CD14-positive monocyte (primary cell): ENCODE data around the gene CD44. TPM values are rescaled to one million over a fixed set of nuclear protein-coding genes. Genes with fewer than 3 reads are reported as not detected.

Experiments
- DNase-seq, 3 donors: peaks; one replicate each; pipeline ENCODE4 v3.0.0-alpha.2; 2011 to 2022
- H2AFZ ChIP-seq: 2 replicates; pipeline ENCODE4 v1.6.0; 2012; ENCODE audit warnings: mild to moderate bottlenecking, low read depth, low read length, inconsistent platforms; ENCODE audit not compliant: insufficient read depth, poor library complexity, severe bottlenecking
- H3K27ac ChIP-seq, 2 donors: 1 replicate in 1 of 2; 2 replicates in 1 of 2; pipeline ENCODE4 v1.5.1; 2012 to 2013; ENCODE audit warnings: low read length in 2 of 2, control low read depth in 1 of 2, inconsistent platforms in 1 of 2, low read depth in 1 of 2, mild to moderate bottlenecking in 1 of 2
- H3K27me3 ChIP-seq, 2 donors: one replicate each; pipeline versions ENCODE4 v1.6.0 to v1.6.1; 2011 to 2013; ENCODE audit warnings: low read length in 2 of 2; ENCODE audit not compliant: control insufficient read depth in 2 of 2, insufficient read depth in 2 of 2
- H3K36me3 ChIP-seq, 2 donors: replicated peaks in 1 of 2; 1 replicate in 1 of 2; 2 replicates in 1 of 2; pipeline versions ENCODE4 v1.5.1 to v1.6.1; 2012 to 2013; ENCODE audit warnings: low read length in 2 of 2, control low read depth in 1 of 2, inconsistent platforms in 1 of 2, mild to moderate bottlenecking in 1 of 2; ENCODE audit not compliant: insufficient read depth in 2 of 2, control insufficient read depth in 1 of 2
- H3K4me1 ChIP-seq, 2 donors: 1 replicate in 1 of 2; 2 replicates in 1 of 2; pipeline versions ENCODE4 v1.5.1 to v1.6.1; 2012 to 2013; ENCODE audit warnings: low read length in 2 of 2, control low read depth in 1 of 2, inconsistent platforms in 1 of 2, mild to moderate bottlenecking in 1 of 2, moderate library complexity in 1 of 2; ENCODE audit not compliant: insufficient read depth in 2 of 2, control insufficient read depth in 1 of 2
- H3K4me2 ChIP-seq: replicated peaks from 2 replicates; pipeline ENCODE3; 2012; ENCODE audit warnings: low read length, moderate library complexity, mild to moderate bottlenecking; ENCODE audit not compliant: poor library complexity, severe bottlenecking; ENCODE audit errors: extremely low read depth
- H3K4me3 ChIP-seq, 3 experiments: fragments of 200-600 bp in 1 of 3; sonication (generic) in 1 of 3; replicated peaks in 1 of 3; 1 replicate in 2 of 3; 2 replicates in 1 of 3; pipeline ENCODE4 v1.5.1; 2011 to 2013; ENCODE audit warnings: low read length in 3 of 3, mild to moderate bottlenecking in 3 of 3, control low read depth in 2 of 3, low read depth in 2 of 3, inconsistent platforms in 1 of 3, moderate library complexity in 1 of 3
- H3K79me2 ChIP-seq: 2 replicates; pipeline ENCODE4 v1.6.0; 2012; ENCODE audit warnings: mild to moderate bottlenecking, control low read depth, inconsistent platforms, low read length, moderate library complexity; ENCODE audit not compliant: insufficient read depth
- H3K9ac ChIP-seq: 2 replicates; pipeline ENCODE4 v1.6.0; 2017; ENCODE audit warnings: low read length, mild to moderate bottlenecking; ENCODE audit not compliant: insufficient read depth, poor library complexity, severe bottlenecking
- H3K9me3 ChIP-seq, 2 donors: replicated peaks in 1 of 2; 1 replicate in 1 of 2; 2 replicates in 1 of 2; pipeline versions ENCODE4 v1.5.1 to v1.6.1; 2012 to 2013; ENCODE audit warnings: low read length in 2 of 2, control low read depth in 1 of 2; ENCODE audit not compliant: control insufficient read depth in 1 of 2, insufficient read depth in 1 of 2
- H4K20me1 ChIP-seq: 2 replicates; pipeline ENCODE4 v1.6.0; 2012; ENCODE audit warnings: mild to moderate bottlenecking, low read length, control low read depth, moderate library complexity; ENCODE audit not compliant: insufficient read depth
- H3K27ac Mint-ChIP-seq, 7 donors: one replicate each; pipeline ENCODE4 v1.8.0; 2020; ENCODE audit warnings: mild to moderate bottlenecking in 7 of 7, mixed read lengths in 7 of 7, moderate library complexity in 6 of 7, inconsistent platforms in 2 of 7
- H3K27me3 Mint-ChIP-seq, 3 donors: one replicate each; pipeline ENCODE4 v1.8.0; 2021 to 2022; ENCODE audit warnings: low read depth in 3 of 3, mild to moderate bottlenecking in 3 of 3, mixed read lengths in 3 of 3, moderate library complexity in 3 of 3, inconsistent platforms in 1 of 3
- H3K36me3 Mint-ChIP-seq, 2 donors: one replicate each; pipeline ENCODE4 v1.8.0; 2020; ENCODE audit warnings: mixed read lengths in 2 of 2, inconsistent platforms in 1 of 2, mild to moderate bottlenecking in 1 of 2
- H3K4me1 Mint-ChIP-seq: one replicate; pipeline ENCODE4 v1.8.0; 2020; ENCODE audit warnings: mild to moderate bottlenecking, mixed read lengths
- H3K4me3 Mint-ChIP-seq, 2 donors: one replicate each; pipeline ENCODE4 v1.8.0; 2020; ENCODE audit warnings: mild to moderate bottlenecking in 2 of 2, mixed read lengths in 2 of 2, moderate library complexity in 1 of 2
- H3K9me3 Mint-ChIP-seq, 7 donors: one replicate each; pipeline ENCODE4 v1.8.0; 2020 to 2022; ENCODE audit warnings: mixed read lengths in 7 of 7, mild to moderate bottlenecking in 6 of 7, moderate library complexity in 6 of 7, inconsistent platforms in 2 of 7
- CTCF ChIP-seq: fragments of 200-600 bp; IDR thresholded peaks from one replicate; pipeline ENCODE4 v1.8.0; 2022; ENCODE audit warnings: antibody characterized with exemption, mild to moderate bottlenecking
- WGBS: methylation state at CpG from one replicate; pipeline ENCODE4 v1.1.5; 2013; ENCODE audit warnings: missing lambda C conversion rate; ENCODE audit not compliant: insufficient coverage; 5-methylcytosine and 5-hydroxymethylcytosine counted together
- intact Hi-C, 2 donors: fragments of 100-400 bp; cut with micrococcal nuclease; formaldehyde crosslinking; loops; one replicate each; pipeline versions ENCODE4 v1.15.0 to v1.15.1; 2023
- polyA plus RNA-seq, 3 donors: library from polyadenylated mRNA; depleted of rRNA in 1 of 3; unstranded in 2 of 3; stranded (reverse) in 1 of 3; fragments of 300-500 nt in 2 of 3; fragments of >200 nt in 1 of 3; fragmentation: Illumina TruSeq in 2 of 3; gene quantifications; 1 replicate in 2 of 3; 2 replicates in 1 of 3; pipeline ENCODE4 v1.2.3, GENCODE V29; 2012 to 2021

CD44 gene
- polyA plus RNA-seq, 3 donors, result 415 to 866 (median 531) TPM

- H3K9me3 Mint-ChIP-seq, result peaks cover 0 to 2% (median 0%) of the 10 kb centered on the region in 7 donors
- Histone ChIP-seq H3K4me2 (no peak overlapping the region), H3K36me3 (no peaks in the 10 kb centered on the region), H3K9ac (no peak overlapping the region), H3K4me1 (peaks cover 0 to 6% of the 10 kb centered on the region in 2 donors), H3K27ac (no peak overlapping the region), H3K79me2 (no peaks in the 10 kb centered on the region), H3K9me3 (no peaks in the 10 kb centered on the region), H3K27me3 (no peaks in the 10 kb centered on the region), H4K20me1 (no peaks in the 10 kb centered on the region), H2AFZ (no peak overlapping the region), H3K4me3 (no peak overlapping the region)
- no peak overlapping the region for H3K27ac Mint-ChIP-seq
- H3K4me1 Mint-ChIP-seq, result peaks cover 8% of the 10 kb centered on the region
- H3K27me3 Mint-ChIP-seq, result no peaks in the 10 kb centered on the region
- DNase-seq, result no peak
- intact Hi-C loops, result no loop called here
- TF ChIP-seq CTCF, result no peak
- no CpG with 5 or more reads among the region's 6 CpGs for WGBS
- H3K4me3 Mint-ChIP-seq, result no peak overlapping the region
- H3K36me3 Mint-ChIP-seq, result no peaks in the 10 kb centered on the region
Measured at GRCh38 chr11:35100013-35100383, 39.0 kb upstream of the CD44 start.

- Histone ChIP-seq H3K4me1 (peaks cover 2 to 12% of the 10 kb centered on the region in 2 donors), H4K20me1 (no peaks in the 10 kb centered on the region), H2AFZ (no peak overlapping the region), H3K9me3 (no peaks in the 10 kb centered on the region), H3K27me3 (no peaks in the 10 kb centered on the region), H3K79me2 (no peaks in the 10 kb centered on the region), H3K4me3 (no peak overlapping the region), H3K4me2 (no peak overlapping the region), H3K27ac (no peak overlapping the region), H3K9ac (no peak overlapping the region), H3K36me3 (no peaks in the 10 kb centered on the region)
- no peaks in the 10 kb centered on the region for H3K36me3 Mint-ChIP-seq
- TF ChIP-seq CTCF, result no peak
- peaks cover 0 to 2% (median 0%) of the 10 kb centered on the region in 3 donors for H3K27me3 Mint-ChIP-seq
- no peak for DNase-seq
- peaks cover 0 to 2% (median 0%) of the 10 kb centered on the region in 7 donors for H3K9me3 Mint-ChIP-seq
- intact Hi-C loops, result no loop called here
- H3K27ac Mint-ChIP-seq, result no peak overlapping the region
- no peak overlapping the region for H3K4me3 Mint-ChIP-seq
- peaks cover 13% of the 10 kb centered on the region for H3K4me1 Mint-ChIP-seq
- WGBS, result 93% methylated on average over 2 of the region's 3 CpGs
Measured at GRCh38 chr11:35101223-35101622, 37.7 kb upstream of the CD44 start.
